GM12878 (cell line): ENCODE measurements around the gene BRDT. TPM values are rescaled to one million over a fixed set of nuclear protein-coding genes. Genes with fewer than 3 reads are reported as not detected.

Experiments used
- ATAC-seq: fragments of 200-7000 bp; cut with Tn5 transposase; 3 replicates; pipeline ENCODE4 v1.9.1; 2020; ENCODE audit warnings: mild to moderate bottlenecking, moderate library complexity
- BruUV-seq: library from RNA; stranded (reverse); fragments of 400-500 nt; replicated peaks from 2 replicates; lab custom pipeline; 2021; lab: Mats Ljungman, UMichigan
- CTCF ChIA-PET: fragments of 300-600 bp; sonication (Branson Sonifier 250); formaldehyde crosslinking; extraction: SDS; loops from one replicate; lab custom pipeline; 2021; ENCODE audit warnings: inconsistent platforms; lab: Yijun Ruan, JAX
- POLR2A ChIA-PET: fragments of 350-600 bp; formaldehyde crosslinking; extraction: SDS; loops from one replicate; lab custom pipeline; 2021; ENCODE audit warnings: inconsistent platforms; lab: Charles Lee
- RAD21 ChIA-PET: fragments of 300-600 bp; sonication (Branson Sonifier 250); formaldehyde crosslinking; loops from one replicate; lab custom pipeline; 2023; ENCODE audit warnings: antibody characterized with exemption; ENCODE audit not compliant: unreplicated experiment; lab: Charles Lee
- SMC1A ChIA-PET: fragments of 300-600 bp; sonication (Branson Sonifier 250); formaldehyde crosslinking; loops from one replicate; lab custom pipeline; 2023; ENCODE audit not compliant: unreplicated experiment, uncharacterized antibody; lab: Charles Lee
- DNase-seq: peaks from one replicate; pipeline ENCODE4 v3.0.0-alpha.2; 2011; ENCODE audit warnings: low read depth, low spot score
- FAIRE-seq: peaks from 3 replicates; lab custom pipeline; 2011; peaks lifted over from hg19 to GRCh38; lab: Jason Lieb, UNC
- H2AFZ ChIP-seq: 2 replicates; pipeline ENCODE4 v1.6.0; 2011; ENCODE audit warnings: low read depth, low read length, control low read depth; ENCODE audit not compliant: control insufficient read depth
- H3K27ac ChIP-seq: 2 replicates; pipeline ENCODE4 v1.5.1; 2011; ENCODE audit warnings: control low read depth; ENCODE audit not compliant: control insufficient read depth, insufficient read depth
- H3K27me3 ChIP-seq, 2 experiments: replicated peaks in 1 of 2; 2 replicates each; pipeline versions ENCODE4 v1.6.0 to v1.6.1; 2011; ENCODE audit warnings: low read length in 1 of 2; ENCODE audit not compliant: control insufficient read depth in 2 of 2, insufficient read depth in 2 of 2
- H3K36me3 ChIP-seq, 2 experiments: 2 replicates each; pipeline ENCODE4 v1.5.1; 2011; ENCODE audit warnings: low read length in 1 of 2; ENCODE audit not compliant: control insufficient read depth in 2 of 2, insufficient read depth in 2 of 2
- H3K4me1 ChIP-seq: 2 replicates; pipeline ENCODE4 v1.6.1; 2011; ENCODE audit warnings: mild to moderate bottlenecking, low read length, moderate library complexity, mixed read lengths; ENCODE audit not compliant: control insufficient read depth, insufficient read depth
- H3K4me2 ChIP-seq: 2 replicates; pipeline ENCODE4 v1.6.0; 2011; ENCODE audit warnings: control low read depth; ENCODE audit not compliant: control insufficient read depth, insufficient read depth
- H3K4me3 ChIP-seq: fragments of 200-600 bp; sonication (generic); 2 replicates; pipeline ENCODE4 v1.5.1; 2016
- H3K79me2 ChIP-seq: 2 replicates; pipeline ENCODE4 v1.6.0; 2011; ENCODE audit warnings: low read length; ENCODE audit not compliant: control insufficient read depth, insufficient read depth
- H3K9ac ChIP-seq: 2 replicates; pipeline ENCODE4 v1.8.0; 2011; ENCODE audit warnings: low read length, control low read depth, mixed read lengths; ENCODE audit not compliant: control insufficient read depth, insufficient read depth
- H3K9me3 ChIP-seq: replicated peaks from 3 replicates; pipeline ENCODE4 v1.5.1; 2011; ENCODE audit warnings: mild to moderate bottlenecking, low read length; ENCODE audit not compliant: control insufficient read depth, insufficient read depth
- H4K20me1 ChIP-seq: 2 replicates; pipeline ENCODE4 v1.6.0; 2011; ENCODE audit not compliant: control insufficient read depth, insufficient read depth
- CREM ChIP-seq: IDR thresholded peaks from 2 replicates; pipeline ENCODE4 v1.6.1; 2014; ENCODE audit warnings: antibody characterized with exemption, low read depth
- EED ChIP-seq: sonication (generic); IDR thresholded peaks from 2 replicates; pipeline ENCODE4 v1.6.1; 2016; ENCODE audit warnings: antibody characterized with exemption, low read depth
- HCFC1 ChIP-seq: fragments of 150-350 bp; IDR thresholded peaks from 2 replicates; pipeline ENCODE4 v1.6.1; 2014; ENCODE audit warnings: low read length
- IRF3 ChIP-seq: fragments of 450-650 bp; IDR thresholded peaks from 2 replicates; pipeline ENCODE4 v1.6.1; 2014; ENCODE audit warnings: mild to moderate bottlenecking
- SREBF1 ChIP-seq: IDR thresholded peaks from 2 replicates; pipeline ENCODE4 v1.6.1; 2012; ENCODE audit warnings: mild to moderate bottlenecking, low read length
- SUZ12 ChIP-seq: fragments of 200-600 bp; sonication (generic); IDR thresholded peaks from one replicate; pipeline ENCODE4 v1.6.1; 2018; ENCODE audit warnings: antibody characterized with exemption, mild to moderate bottlenecking; ENCODE audit not compliant: unreplicated experiment
- ZBTB4 ChIP-seq: fragments of 450-650 bp; formaldehyde crosslinking; IDR thresholded peaks from 2 replicates; pipeline ENCODE4 v1.4.0; 2022; ENCODE audit warnings: mild to moderate bottlenecking, moderate library complexity
- ZBTB40 ChIP-seq: fragments of 450-650 bp; IDR thresholded peaks from 2 replicates; pipeline ENCODE4 v1.6.1; 2016; ENCODE audit warnings: mild to moderate bottlenecking, moderate library complexity, borderline replicate concordance
- WGBS: methylation state at CpG from one replicate; pipeline ENCODE4 v1.1.6; 2016; ENCODE audit warnings: low lambda C conversion rate; ENCODE audit not compliant: insufficient replicate concordance, insufficient coverage; ENCODE audit errors: missing lambda C conversion rate; 5-methylcytosine and 5-hydroxymethylcytosine counted together
- in situ Hi-C: fragments of 300-500 bp; cut with MboI; formaldehyde crosslinking; loops from 9 replicates; pipeline ENCODE4 v1.14.3; 2018; ENCODE audit warnings: mixed read lengths
- intact Hi-C: fragments of 100-400 bp; cut with micrococcal nuclease; formaldehyde crosslinking; loops from one replicate; pipeline ENCODE4 v1.14.2; 2022; ENCODE audit not compliant: unreplicated experiment
- polyA plus RNA-seq, 11 experiments: library from polyadenylated mRNA; depleted of rRNA in 4 of 11; unstranded in 6 of 11; stranded (reverse) in 5 of 11; fragments of >200 nt; fragmentation: Nextera tagmentation in 4 of 11; fragmentation: Illumina TruSeq in 1 of 11; extraction: Ambion mirVana in 4 of 11; extraction: Trizol in 1 of 11; gene quantifications; 1 replicate in 1 of 11; 2 replicates in 10 of 11; pipeline versions ENCODE4 v1.2.1 to v1.2.3, GENCODE V29; 2011 to 2016; ENCODE audit warnings: inconsistent platforms in 2 of 11, missing spikeins in 2 of 11, low read depth in 1 of 11
- total RNA-seq, 4 experiments: library from RNA; depleted of rRNA in 3 of 4; stranded (reverse); fragments of >200 nt in 3 of 4; fragmentation: Illumina TruSeq in 1 of 4; extraction: Trizol in 1 of 4; gene quantifications; 2 replicates each; pipeline versions ENCODE4 v1.2.1 to v1.2.3, GENCODE V29; 2013 to 2021

BRDT gene
- total and polyA plus RNA-seq, 10 of the 15 experiments (the other 5 are each of a cell fraction or from before 2014, with no cell fraction given): 0.02 to 0.11 TPM; not detected in 8

- SMC1A ChIA-PET: no interaction called here
- ATAC-seq (no peak), FAIRE-seq (no peak), DNase-seq (no peak)
- RAD21 ChIA-PET: no interaction called here
- H3K36me3 ChIP-seq: no peaks in the 10 kb centered on the region
- H3K27me3 ChIP-seq: peaks cover 3 to 10% of the 10 kb centered on the region in 2 experiments
- H3K9ac ChIP-seq: no peak overlapping the region
- H3K79me2 ChIP-seq: no peaks in the 10 kb centered on the region
- intact Hi-C loops: no loop called here
- CTCF ChIA-PET: no interaction called here
- no peak for TF ChIP-seq CREM
- H3K4me1 ChIP-seq: no peaks in the 10 kb centered on the region
- no peak overlapping the region for H3K4me3 ChIP-seq
- no peak overlapping the region for H3K4me2 ChIP-seq
- no TSS peak for BruUV-seq
- H3K9me3 ChIP-seq: no peaks in the 10 kb centered on the region
- no peak overlapping the region for H3K27ac ChIP-seq
- no peak overlapping the region for H2AFZ ChIP-seq
- in situ Hi-C loops: no loop called here
- 35% methylated on average over 5 of the region's 9 CpGs for WGBS
- H4K20me1 ChIP-seq: no peaks in the 10 kb centered on the region
- POLR2A ChIA-PET: no interaction called here
These were observed 77.6 kb downstream of the BRDT start for GRCh38 chr1:92026806-92027205.

GRCh38 chr1:92029241-92029922 is 80.2 kb downstream of the BRDT start:
- WGBS: 61% methylated on average over 31 of the region's 31 CpGs
- SMC1A ChIA-PET: interaction anchor here (0.6 kb wide), 1 partner anchor 9 kb away, joined by 3 read pairs; no protein-coding TSS in a partner anchor
- intact Hi-C loops: no loop called here
- H2AFZ ChIP-seq: no peak overlapping the region
- no peak for TF ChIP-seq HCFC1
- no peak for TF ChIP-seq EED
- peak; percentile 36 for TF ChIP-seq SUZ12
- no peak for TF ChIP-seq ZBTB40
- TF ChIP-seq IRF3: no peak
- no peak for TF ChIP-seq SREBF1
- TF ChIP-seq ZBTB4: no peak
- H4K20me1 ChIP-seq: no peaks in the 10 kb centered on the region
- FAIRE-seq: no peak
- no peaks in the 10 kb centered on the region for H3K79me2 ChIP-seq
- no peak for DNase-seq
- H3K4me2 ChIP-seq: peak overlapping the region; percentile 42; the same call in 1 of the 2 replicates
- H3K9me3 ChIP-seq: no peaks in the 10 kb centered on the region
- in situ Hi-C loops: no loop called here
- peaks cover 5 to 14% of the 10 kb centered on the region in 2 experiments for H3K27me3 ChIP-seq
- ATAC-seq: no peak
- RAD21 ChIA-PET: no interaction called here
- CTCF ChIA-PET: no interaction called here
- H3K9ac ChIP-seq: no peak overlapping the region
- no peaks in the 10 kb centered on the region for H3K36me3 ChIP-seq
- BruUV-seq: no TSS peak
- POLR2A ChIA-PET: no interaction called here
- no peaks in the 10 kb centered on the region for H3K4me1 ChIP-seq
- no peak overlapping the region for H3K4me3 ChIP-seq
- H3K27ac ChIP-seq: no peak overlapping the region
